GM12872 (cell line): ENCODE data around the gene SEMA6D.

Experiments used
- CTCF ChIP-seq: IDR thresholded peaks from 3 replicates; pipeline ENCODE4 v1.5.1; 2011; ENCODE audit warnings: low read depth, mild to moderate bottlenecking, low read length, moderate library complexity; ENCODE audit not compliant: insufficient read depth

The SEMA6D gene

GRCh38 chr15:47682661-47683060, 34.6 kb upstream of the SEMA6D start:
- no peak for TF ChIP-seq CTCF

- TF ChIP-seq CTCF = no peak
Observed at GRCh38 chr15:47685141-47685870, 32.0 kb upstream of the SEMA6D start.

GRCh38 chr15:47688573-47689086, 28.7 kb upstream of the SEMA6D start:
- TF ChIP-seq CTCF = no peak

- TF ChIP-seq CTCF = no peak
Observed at GRCh38 chr15:47689660-47690059, 27.6 kb upstream of the SEMA6D start.

GRCh38 chr15:47691882-47692281, 25.4 kb upstream of the SEMA6D start:
- no peak for TF ChIP-seq CTCF

GRCh38 chr15:47696351-47696750, 21.0 kb upstream of the SEMA6D start:
- TF ChIP-seq CTCF = no peak

- TF ChIP-seq CTCF = no peak
Observed at GRCh38 chr15:47705281-47705997, 11.9 kb upstream of the SEMA6D start.
